SIG-M5 treated with dmso at 0.1 percent for 504 hours (cell line): ENCODE measurements around the gene GPC6.

Source experiments
- DNase-seq: peaks from one replicate; lab custom pipeline; 2025; ENCODE audit not compliant: unreplicated experiment; lab: John Stamatoyannopoulos, UW

Gene GPC6

GRCh38 chr13:93881411-93881810 is 654.8 kb downstream of the GPC6 start:
- DNase-seq, result no peak

GRCh38 chr13:93882086-93882651 is 655.6 kb downstream of the GPC6 start:
- no peak for DNase-seq

GRCh38 chr13:93889430-93889951 is 662.9 kb downstream of the GPC6 start:
- DNase-seq, result no peak

- no peak for DNase-seq
Observed at GRCh38 chr13:93899981-93900380, 673.4 kb downstream of the GPC6 start.

GRCh38 chr13:93900731-93901130 is 674.1 kb downstream of the GPC6 start:
- DNase-seq, result no peak

GRCh38 chr13:93903909-93904308 is 677.3 kb downstream of the GPC6 start:
- no peak for DNase-seq

- no peak for DNase-seq
Observed at GRCh38 chr13:93915269-93915809, 688.7 kb downstream of the GPC6 start.

GRCh38 chr13:93922063-93922855 is 695.7 kb downstream of the GPC6 start:
- no peak for DNase-seq

- DNase-seq, result no peak
Observed at GRCh38 chr13:93925990-93926389, 699.4 kb downstream of the GPC6 start.

GRCh38 chr13:93926425-93926824 is 699.8 kb downstream of the GPC6 start:
- DNase-seq, result no peak

- DNase-seq, result no peak
Observed at GRCh38 chr13:93927431-93927830, 700.8 kb downstream of the GPC6 start.

- no peak for DNase-seq
Observed at GRCh38 chr13:93932901-93933300, 706.3 kb downstream of the GPC6 start.

GRCh38 chr13:93936901-93937300 is 710.3 kb downstream of the GPC6 start:
- no peak for DNase-seq

- DNase-seq, result no peak
Observed at GRCh38 chr13:93941444-93941843, 714.8 kb downstream of the GPC6 start.

- no peak for DNase-seq
Observed at GRCh38 chr13:93942016-93942415, 715.4 kb downstream of the GPC6 start.

- DNase-seq, result no peak
Observed at GRCh38 chr13:93945621-93946020, 719.0 kb downstream of the GPC6 start.

- DNase-seq, result no peak
Observed at GRCh38 chr13:93946994-93947393, 720.4 kb downstream of the GPC6 start.

- no peak for DNase-seq
Observed at GRCh38 chr13:93947651-93948050, 721.0 kb downstream of the GPC6 start.

- DNase-seq, result no peak
Observed at GRCh38 chr13:93948162-93948922, 721.7 kb downstream of the GPC6 start.

- DNase-seq, result no peak
Observed at GRCh38 chr13:93951108-93951507, 724.5 kb downstream of the GPC6 start.

- no peak for DNase-seq
Observed at GRCh38 chr13:93951951-93952350, 725.3 kb downstream of the GPC6 start.

GRCh38 chr13:93953841-93954240 is 727.2 kb downstream of the GPC6 start:
- DNase-seq, result no peak
